Astrocyte of the cerebellum (primary cell): Measurements from ENCODE around the gene RAP1GAP.

Experiments
- DNase-seq: peaks from one replicate; pipeline ENCODE4 v3.0.0-alpha.2; 2011; ENCODE audit warnings: low read depth
- H3K4me3 ChIP-seq: 2 replicates; pipeline ENCODE4 v1.5.1; 2011; ENCODE audit warnings: mild to moderate bottlenecking, low read depth, low read length, moderate library complexity
- in situ Hi-C: cut with HindIII; loops from 2 replicates; pipeline ENCODE4 v1.10.0; 2017; ENCODE audit warnings: low sequenced_read_pairs
- TF ChIP-seq, protein P1 (sequence below): IDR thresholded peaks from 2 replicates; pipeline ENCODE4 v1.5.1; 2012; ENCODE audit warnings: low read length, low read depth, moderate library complexity, mild to moderate bottlenecking; ENCODE audit errors: missing control alignments

RAP1GAP gene

DNA sequence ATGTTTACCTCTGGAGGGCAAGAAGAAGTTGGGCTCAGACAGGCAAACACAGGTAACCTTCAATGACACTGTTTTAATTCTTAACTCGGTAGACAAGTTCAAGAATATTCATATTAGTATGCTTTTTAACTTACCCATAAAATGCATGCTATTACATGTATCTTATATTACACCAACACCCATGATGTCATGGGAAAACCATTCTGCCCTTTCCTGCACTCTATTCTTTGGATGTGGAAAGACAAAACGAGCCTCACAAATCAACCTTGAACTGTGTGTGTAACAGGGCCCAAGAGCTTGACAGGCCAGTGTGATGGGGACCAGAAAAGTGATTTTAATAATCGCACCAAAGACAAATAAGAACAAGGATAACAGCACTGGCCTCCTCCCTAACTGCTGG, 22.6 kb upstream of the RAP1GAP start:
- no peak for DNase-seq
- no peak overlapping the region for H3K4me3 ChIP-seq
- TF ChIP-seq, protein P1, sequence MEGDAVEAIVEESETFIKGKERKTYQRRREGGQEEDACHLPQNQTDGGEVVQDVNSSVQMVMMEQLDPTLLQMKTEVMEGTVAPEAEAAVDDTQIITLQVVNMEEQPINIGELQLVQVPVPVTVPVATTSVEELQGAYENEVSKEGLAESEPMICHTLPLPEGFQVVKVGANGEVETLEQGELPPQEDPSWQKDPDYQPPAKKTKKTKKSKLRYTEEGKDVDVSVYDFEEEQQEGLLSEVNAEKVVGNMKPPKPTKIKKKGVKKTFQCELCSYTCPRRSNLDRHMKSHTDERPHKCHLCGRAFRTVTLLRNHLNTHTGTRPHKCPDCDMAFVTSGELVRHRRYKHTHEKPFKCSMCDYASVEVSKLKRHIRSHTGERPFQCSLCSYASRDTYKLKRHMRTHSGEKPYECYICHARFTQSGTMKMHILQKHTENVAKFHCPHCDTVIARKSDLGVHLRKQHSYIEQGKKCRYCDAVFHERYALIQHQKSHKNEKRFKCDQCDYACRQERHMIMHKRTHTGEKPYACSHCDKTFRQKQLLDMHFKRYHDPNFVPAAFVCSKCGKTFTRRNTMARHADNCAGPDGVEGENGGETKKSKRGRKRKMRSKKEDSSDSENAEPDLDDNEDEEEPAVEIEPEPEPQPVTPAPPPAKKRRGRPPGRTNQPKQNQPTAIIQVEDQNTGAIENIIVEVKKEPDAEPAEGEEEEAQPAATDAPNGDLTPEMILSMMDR, result no peak
- in situ Hi-C loops, result no loop called here

DNA sequence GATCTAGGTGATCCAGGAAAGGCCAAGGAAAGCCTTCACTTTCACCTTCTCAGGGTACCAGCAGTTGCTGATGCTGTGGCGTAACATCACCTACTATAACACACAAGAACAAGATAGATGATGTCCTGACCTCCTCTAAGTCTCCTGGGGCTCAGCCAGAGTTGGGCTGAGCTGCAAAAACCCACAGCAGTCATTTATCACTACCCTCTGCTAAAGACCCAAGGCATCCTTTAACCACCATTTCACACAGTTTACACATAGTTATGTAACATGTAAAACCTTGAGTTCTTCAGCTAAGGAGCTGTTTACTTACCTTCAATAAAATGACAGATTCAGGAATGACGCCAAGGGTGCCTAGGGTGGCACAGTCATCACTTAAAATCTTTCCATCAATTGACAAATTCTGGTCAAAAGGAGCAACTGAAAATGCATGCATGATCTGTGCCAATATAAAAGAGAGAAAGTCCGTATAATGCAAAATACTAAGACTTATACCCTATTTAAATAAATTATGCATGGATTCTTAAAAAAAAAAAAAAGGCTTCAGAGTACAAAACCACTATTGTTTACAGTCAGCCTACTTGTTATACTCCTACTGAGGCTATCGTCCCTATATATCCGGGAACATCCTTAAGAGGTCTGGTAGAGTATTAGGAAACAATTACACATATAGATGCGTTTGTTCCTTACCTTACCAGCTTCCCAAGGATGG, 20.7 kb upstream of the RAP1GAP start:
- in situ Hi-C loops, result no loop called here
- DNase-seq, result no peak
- TF ChIP-seq, protein P1, result no peak
- H3K4me3 ChIP-seq, result no peak overlapping the region

DNA sequence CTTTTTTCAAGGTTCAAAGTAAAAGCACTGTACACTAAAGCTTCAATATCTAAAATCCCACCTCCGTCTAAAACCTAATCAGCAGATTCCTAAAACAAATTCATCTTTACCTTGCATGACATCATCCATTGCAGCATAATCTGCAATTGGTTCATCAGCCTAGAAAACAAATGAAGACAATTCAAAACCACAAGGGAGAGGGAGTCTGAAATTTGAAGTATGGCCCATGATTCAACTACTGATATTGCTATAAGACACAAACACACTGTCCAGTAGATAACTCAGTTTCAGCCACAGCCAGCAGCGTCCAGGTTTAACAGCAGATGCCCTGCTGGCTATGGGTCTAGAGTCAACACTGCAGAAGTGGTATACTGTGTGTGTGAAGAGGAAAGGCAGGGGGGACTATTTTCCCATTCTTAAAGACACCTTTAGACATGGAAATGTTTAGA, 17.9 kb upstream of the RAP1GAP start:
- TF ChIP-seq, protein P1, result no peak
- in situ Hi-C loops, result no loop called here
- H3K4me3 ChIP-seq, result no peak overlapping the region
- no peak for DNase-seq

DNA sequence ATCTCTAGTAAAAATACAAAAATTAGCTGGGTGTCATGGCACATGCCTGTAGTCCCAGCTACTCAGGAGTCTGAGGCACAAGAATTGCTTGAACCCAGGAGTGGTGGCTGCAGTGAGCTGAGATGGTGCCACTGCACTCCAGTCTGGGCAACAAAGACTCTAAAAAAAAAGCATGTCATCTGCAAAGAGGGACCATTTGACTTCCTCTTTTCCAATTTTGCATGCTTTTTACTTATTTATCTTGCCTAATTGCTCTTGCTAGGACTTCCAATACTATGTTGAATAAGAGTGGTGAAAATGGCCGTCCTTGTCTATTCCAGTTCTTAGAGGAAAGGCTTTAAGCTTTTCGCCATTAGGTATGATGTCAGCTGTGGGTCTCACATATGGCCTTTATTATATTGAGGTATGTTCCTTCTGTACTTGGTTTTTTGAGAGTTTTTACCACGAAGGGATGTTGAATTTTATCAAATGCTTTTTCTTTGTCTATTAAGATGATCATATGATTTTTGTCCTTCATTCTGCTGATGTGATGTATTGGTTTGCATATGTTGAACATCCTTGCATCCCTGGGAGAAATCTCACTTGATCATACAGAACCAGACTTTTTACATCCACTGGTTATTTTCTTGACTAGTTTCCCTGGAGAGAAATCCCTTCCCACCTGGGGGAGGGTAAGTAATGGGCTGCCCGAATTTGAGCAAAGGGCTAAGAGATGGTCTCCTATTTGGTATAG, 17.0 kb upstream of the RAP1GAP start:
- DNase-seq, result no peak
- in situ Hi-C loops, result no loop called here
- H3K4me3 ChIP-seq, result no peak overlapping the region
- TF ChIP-seq, protein P1, result no peak

DNA sequence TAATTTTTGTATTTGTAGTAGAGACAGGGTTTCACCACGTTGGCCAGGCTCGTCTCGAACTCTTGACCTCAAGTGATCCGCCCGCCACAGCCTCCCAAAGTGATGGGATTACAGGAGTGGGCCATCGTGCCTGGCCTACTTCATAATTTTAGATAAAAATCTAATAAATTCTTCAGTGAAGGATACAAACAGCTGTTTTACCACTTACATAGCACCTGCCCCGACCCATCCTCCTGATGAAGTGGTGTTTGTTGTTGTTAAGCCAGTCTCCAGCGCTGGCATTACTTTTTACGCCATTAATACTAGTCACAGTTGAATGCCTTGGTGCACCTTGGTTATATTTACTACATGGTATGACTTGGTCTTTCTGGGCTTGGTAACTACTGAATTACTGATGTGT, 12.3 kb upstream of the RAP1GAP start:
- no peak for DNase-seq
- TF ChIP-seq, protein P1, result no peak
- in situ Hi-C loops, result no loop called here
- no peak overlapping the region for H3K4me3 ChIP-seq

DNA sequence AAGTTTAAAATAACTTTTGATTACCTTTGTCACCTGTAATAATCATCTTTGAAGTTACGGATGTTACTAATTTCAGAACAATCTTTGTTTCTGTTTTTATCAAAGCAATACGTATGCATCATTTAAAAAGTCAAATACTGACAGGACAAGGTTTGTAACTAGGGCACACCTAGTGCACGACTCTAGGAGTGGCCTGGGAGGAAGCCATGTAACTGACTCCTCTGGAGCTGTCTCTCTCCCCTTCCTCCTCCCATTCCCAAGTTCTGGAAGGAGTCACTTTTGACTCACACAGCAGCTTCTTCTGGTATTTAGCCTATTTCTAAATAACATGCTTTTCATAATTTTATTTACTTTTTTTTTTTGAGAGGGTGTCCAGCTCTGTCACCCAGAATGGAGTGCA, 11.8 kb upstream of the RAP1GAP start:
- no peak overlapping the region for H3K4me3 ChIP-seq
- DNase-seq, result no peak
- TF ChIP-seq, protein P1, result no peak
- in situ Hi-C loops, result no loop called here
